K562 treated with DMSO at 1 percent for 4 hours (cell line): ENCODE results near the gene DUSP11. TPM values are rescaled to one million over a fixed set of nuclear protein-coding genes. Genes with fewer than 3 reads are reported as not detected.

Experiments
- total RNA-seq: library from RNA; unstranded; fragments of 300-600 nt; gene quantifications from 2 replicates; pipeline ENCODE4 v1.2.3, GENCODE V29; 2022; ENCODE audit not compliant: insufficient read depth

DUSP11 gene
- 12.7 and 13.1 TPM in 2 replicates for total RNA-seq

DNA sequence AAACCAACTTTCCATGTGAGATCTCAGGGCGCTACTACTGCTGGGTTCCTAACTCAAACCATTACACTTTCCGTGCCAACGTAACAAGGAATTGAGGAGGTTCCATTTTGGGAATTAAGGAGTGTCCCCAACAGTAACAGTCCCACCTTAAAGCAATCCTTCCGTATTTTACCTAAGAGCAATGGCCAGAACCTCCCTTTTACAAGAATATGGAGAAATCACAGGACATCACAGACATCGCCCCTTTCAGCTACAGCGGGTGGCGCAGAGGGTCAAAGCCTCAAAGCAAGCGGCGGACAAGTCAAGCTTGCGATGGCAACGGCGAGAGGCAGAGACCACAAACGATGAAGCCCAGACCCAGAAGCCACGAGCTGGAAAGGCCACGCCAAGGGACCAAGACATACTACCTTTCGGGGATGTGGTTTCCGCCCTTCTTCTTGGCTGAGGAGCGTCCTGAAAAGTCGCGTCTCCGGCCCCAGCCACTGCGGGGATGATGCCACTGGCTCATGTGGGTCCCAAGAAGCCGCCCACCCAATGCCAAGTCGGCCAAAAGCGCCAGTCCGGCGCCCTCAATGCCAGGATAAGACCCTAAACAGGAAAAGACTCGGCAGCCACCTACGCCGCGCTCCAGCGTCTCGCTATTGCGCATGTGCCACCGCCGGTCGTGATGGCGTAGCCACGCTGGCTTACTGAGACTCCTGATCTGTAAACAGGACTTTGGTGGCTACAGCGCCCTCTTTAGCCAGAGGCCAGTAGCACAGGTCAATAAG, at the start of gene DUSP11:
TSS of gene DUSP11 (minus strand) at position 637 of the 770 bp plus-strand sequence. CDS start at position 508, 129 bp downstream.

DNA sequence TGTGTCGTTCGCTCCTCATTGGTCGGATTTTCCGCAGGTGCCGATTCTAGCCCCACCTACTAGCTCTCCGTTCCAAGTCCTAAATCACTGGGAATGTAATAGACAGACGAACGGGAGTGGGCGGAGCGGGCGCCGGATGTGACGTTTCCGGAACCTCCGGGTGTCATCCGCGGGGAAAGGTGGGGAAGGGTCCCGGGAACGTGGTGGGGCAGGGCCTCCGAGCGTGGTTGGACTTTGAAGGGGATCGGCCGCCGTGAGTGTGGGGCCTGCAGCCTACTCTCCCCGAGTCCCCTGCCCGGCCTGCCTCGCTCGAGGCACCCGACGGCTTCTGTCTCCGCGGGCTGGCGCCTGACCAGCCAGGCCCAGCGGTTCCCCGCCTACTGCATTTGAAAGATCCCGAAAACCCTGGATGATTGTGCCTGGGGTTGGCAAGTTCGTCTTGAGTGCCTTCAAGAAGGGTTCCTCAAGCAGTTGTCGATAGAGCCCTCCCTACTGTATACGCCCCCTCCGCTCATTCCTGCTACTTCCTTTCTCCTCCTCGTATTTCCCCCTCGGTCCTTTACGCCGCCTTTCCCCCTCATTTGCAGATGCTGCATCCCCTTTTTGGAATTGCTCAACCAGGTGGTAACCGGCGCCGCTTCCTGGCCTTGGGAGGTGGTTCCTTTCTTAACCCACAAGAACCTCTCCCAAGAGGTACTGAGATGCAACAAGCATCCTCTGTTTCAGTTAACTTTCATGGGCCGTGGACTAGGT, 49.1 kb upstream of the DUSP11 start, which contains the start of gene STAMBP:
TSS of gene STAMBP (plus strand) at position 144 of the 753 bp plus-strand sequence. CDS start 1,896 bp downstream, outside the sequence.

DNA sequence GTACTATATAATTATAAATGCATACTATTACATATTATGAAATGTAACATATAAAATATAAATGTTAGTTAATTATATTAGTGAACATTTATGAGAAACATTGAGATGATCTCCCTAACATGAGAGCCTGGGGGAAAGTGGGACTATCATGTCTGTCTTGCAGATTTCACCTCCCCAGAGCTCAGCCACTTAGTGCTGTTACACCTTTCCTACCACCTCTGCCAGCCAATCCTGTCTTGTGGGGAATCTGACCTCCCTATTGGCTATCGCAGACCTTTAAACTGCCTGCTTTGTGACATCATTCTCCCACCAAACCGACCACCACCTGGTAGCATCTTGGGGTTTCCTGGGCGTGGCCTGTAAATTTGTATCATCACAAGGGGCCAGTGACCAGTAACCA, 4.0 kb upstream of the DUSP11 start, which contains the start of gene C2orf78:
TSS of gene C2orf78 (plus strand) at position 301 of the 400 bp plus-strand sequence. CDS start 127 bp downstream, outside the sequence.

DNA sequence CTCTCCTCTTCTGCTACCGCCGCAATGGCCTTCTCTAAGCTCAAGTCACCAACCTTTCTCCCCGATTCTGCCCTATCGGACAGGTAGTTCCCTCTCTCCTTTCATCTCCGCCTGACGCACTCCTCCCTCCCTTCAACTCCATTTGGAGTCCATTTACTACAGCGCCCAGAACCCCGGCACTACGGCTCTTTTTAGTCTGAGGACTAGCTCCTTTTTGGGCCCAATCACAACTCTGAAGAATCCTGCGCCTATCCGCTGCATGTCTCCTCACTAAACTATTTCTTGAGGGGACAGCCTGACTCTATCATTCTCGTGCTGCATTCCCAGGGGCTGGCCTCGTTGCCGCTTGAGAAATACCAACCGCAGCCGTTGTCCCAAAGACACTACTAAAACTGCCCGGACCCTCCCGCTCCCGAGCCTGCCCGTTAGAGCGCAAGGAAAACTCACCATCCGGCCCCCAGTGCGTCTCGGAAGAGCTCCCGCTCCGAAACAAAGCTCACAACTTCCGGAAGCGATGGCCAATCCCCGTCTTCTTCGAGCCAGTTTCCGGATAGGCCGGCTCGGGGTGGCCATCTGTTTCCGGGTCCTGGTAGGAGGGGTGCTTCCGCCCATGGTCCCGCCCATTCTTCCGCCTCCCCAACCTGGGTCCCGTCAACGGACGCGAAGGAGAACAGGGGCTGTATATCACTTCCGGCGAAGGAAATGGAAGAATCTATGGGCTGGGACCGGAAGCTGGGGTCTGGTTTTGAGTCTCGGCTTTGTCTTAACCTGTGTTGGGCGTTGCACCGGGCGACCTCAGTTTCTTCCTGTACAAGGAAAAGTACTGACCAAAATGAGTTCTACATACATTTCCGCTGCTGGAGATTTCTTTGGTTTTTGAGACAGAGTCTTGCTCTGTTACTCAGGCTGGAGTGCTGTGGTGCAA, 42.8 kb downstream of the DUSP11 start, which contains the start of gene TPRKB:
TSS of gene TPRKB (minus strand) at position 491 of the 925 bp plus-strand sequence. CDS start 2,776 bp downstream, outside the sequence.

Other genes with a start within 250 kb of the DUSP11 start
- not detected in 2 replicates for gene NAT8, start 137.7 kb downstream of the DUSP11 start, total RNA-seq
- 40.4 and 56.1 TPM in 2 replicates for gene TPRKB, start 42.8 kb downstream of the DUSP11 start, total RNA-seq
- gene C2orf78, start 4.1 kb upstream of the DUSP11 start, total RNA-seq, result 0.31 and 0.40 TPM in 2 replicates
- gene STAMBP, start 48.9 kb upstream of the DUSP11 start, total RNA-seq, result 28.5 and 31.9 TPM in 2 replicates
- not detected in 2 replicates for gene ACTG2, start 112.9 kb upstream of the DUSP11 start, total RNA-seq
- 102 and 104 TPM in 2 replicates for gene DGUOK, start 146.8 kb upstream of the DUSP11 start, total RNA-seq
- gene TET3, start 204.8 kb upstream of the DUSP11 start, total RNA-seq, result 8.2 and 12.1 TPM in 2 replicates